Immature natural killer cell (primary cell): ENCODE results near the gene SCN3B. TPM values are rescaled to one million over a fixed set of nuclear protein-coding genes. Genes with fewer than 3 reads are reported as not detected.

Experiments
- DNase-seq, 3 donors: peaks; one replicate each; pipeline ENCODE4 v3.0.0; 2022; ENCODE audit warnings: mixed read lengths in 1 of 3
- H3K27ac Mint-ChIP-seq, 6 donors: one replicate each; pipeline ENCODE4 v1.8.0; 2020; ENCODE audit warnings: mixed read lengths in 6 of 6, mild to moderate bottlenecking in 5 of 6, inconsistent platforms in 4 of 6, moderate library complexity in 3 of 6
- H3K27me3 Mint-ChIP-seq, 3 donors: one replicate each; pipeline ENCODE4 v1.8.0; 2020 to 2021; ENCODE audit warnings: low read depth in 3 of 3, mild to moderate bottlenecking in 3 of 3, mixed read lengths in 3 of 3, moderate library complexity in 3 of 3, inconsistent platforms in 1 of 3
- H3K36me3 Mint-ChIP-seq, 3 donors: one replicate each; pipeline ENCODE4 v1.8.0; 2020; ENCODE audit warnings: mixed read lengths in 3 of 3, inconsistent platforms in 2 of 3, mild to moderate bottlenecking in 2 of 3
- H3K4me1 Mint-ChIP-seq, 2 donors: one replicate each; pipeline ENCODE4 v1.8.0; 2020; ENCODE audit warnings: inconsistent platforms in 2 of 2, mild to moderate bottlenecking in 2 of 2, mixed read lengths in 2 of 2, moderate library complexity in 1 of 2
- H3K4me3 Mint-ChIP-seq, 5 donors: one replicate each; pipeline ENCODE4 v1.8.0; 2020; ENCODE audit warnings: mild to moderate bottlenecking in 5 of 5, mixed read lengths in 5 of 5, inconsistent platforms in 3 of 5, moderate library complexity in 3 of 5
- H3K9me3 Mint-ChIP-seq, 6 donors: one replicate each; pipeline ENCODE4 v1.8.0; 2020; ENCODE audit warnings: mild to moderate bottlenecking in 6 of 6, mixed read lengths in 6 of 6, inconsistent platforms in 4 of 6, moderate library complexity in 3 of 6
- polyA plus RNA-seq, 3 donors: library from polyadenylated mRNA; unstranded; fragments of 300-500 nt; fragmentation: Illumina TruSeq; gene quantifications; one replicate each; pipeline ENCODE4 v1.2.3, GENCODE V29; 2021

Gene SCN3B
- polyA plus RNA-seq, 3 donors from 2014 or later: not detected

- H3K4me1 Mint-ChIP-seq: no peaks in the 10 kb centered on the region
- DNase-seq: no peak
- H3K9me3 Mint-ChIP-seq: no peaks in the 10 kb centered on the region
- H3K36me3 Mint-ChIP-seq: no peaks in the 10 kb centered on the region
- H3K27ac Mint-ChIP-seq: no peak overlapping the region
- H3K4me3 Mint-ChIP-seq: no peak overlapping the region
- peaks cover 4 to 11% (median 4%) of the 10 kb centered on the region in 3 donors for H3K27me3 Mint-ChIP-seq
These were observed 26.6 kb upstream of the SCN3B start for GRCh38 chr11:123681030-123681429.

- Mint-ChIP-seq H3K4me3 (no peak overlapping the region), H3K27ac (no peak overlapping the region), H3K36me3 (no peaks in the 10 kb centered on the region), H3K9me3 (no peaks in the 10 kb centered on the region), H3K27me3 (peaks cover 0 to 10% (median 6%) of the 10 kb centered on the region in 3 donors), H3K4me1 (no peaks in the 10 kb centered on the region)
- no peak for DNase-seq
These were observed 23.8 kb upstream of the SCN3B start for GRCh38 chr11:123678246-123678645.

- Mint-ChIP-seq H3K36me3 (no peaks in the 10 kb centered on the region), H3K27ac (no peak overlapping the region), H3K9me3 (no peaks in the 10 kb centered on the region), H3K4me3 (no peak overlapping the region), H3K27me3 (peaks cover 0 to 6% (median 6%) of the 10 kb centered on the region in 3 donors), H3K4me1 (no peaks in the 10 kb centered on the region)
- no peak for DNase-seq
These were observed 23.1 kb upstream of the SCN3B start for GRCh38 chr11:123677510-123677909.

GRCh38 chr11:123674297-123674696 lies 19.9 kb upstream of the SCN3B start:
- DNase-seq: no peak
- Mint-ChIP-seq H3K27ac (no peak overlapping the region), H3K27me3 (peaks cover 0 to 6% (median 6%) of the 10 kb centered on the region in 3 donors), H3K9me3 (no peaks in the 10 kb centered on the region), H3K36me3 (no peaks in the 10 kb centered on the region), H3K4me1 (no peaks in the 10 kb centered on the region), H3K4me3 (no peak overlapping the region)

- Mint-ChIP-seq H3K27me3 (peaks cover 0 to 6% (median 2%) of the 10 kb centered on the region in 3 donors), H3K36me3 (no peaks in the 10 kb centered on the region), H3K4me3 (no peak overlapping the region), H3K9me3 (no peaks in the 10 kb centered on the region), H3K27ac (no peak overlapping the region), H3K4me1 (no peaks in the 10 kb centered on the region)
- DNase-seq: no peak
These were observed 18.1 kb upstream of the SCN3B start for GRCh38 chr11:123672568-123672967.

- no peak for DNase-seq
- Mint-ChIP-seq H3K27ac (no peak overlapping the region), H3K4me1 (no peaks in the 10 kb centered on the region), H3K36me3 (no peaks in the 10 kb centered on the region), H3K4me3 (no peak overlapping the region), H3K27me3 (peaks cover 0 to 6% (median 2%) of the 10 kb centered on the region in 3 donors), H3K9me3 (no peaks in the 10 kb centered on the region)
These were observed 17.1 kb upstream of the SCN3B start for GRCh38 chr11:123671534-123671933.

- Mint-ChIP-seq H3K9me3 (no peaks in the 10 kb centered on the region), H3K27me3 (peaks cover 0 to 7% (median 2%) of the 10 kb centered on the region in 3 donors), H3K27ac (no peak overlapping the region), H3K36me3 (no peaks in the 10 kb centered on the region), H3K4me3 (no peak overlapping the region), H3K4me1 (no peaks in the 10 kb centered on the region)
- DNase-seq: no peak
These were observed 15.7 kb upstream of the SCN3B start for GRCh38 chr11:123670081-123670480.

GRCh38 chr11:123665306-123665705 lies 10.9 kb upstream of the SCN3B start:
- peaks cover 6 to 11% of the 10 kb centered on the region in 2 donors for H3K4me1 Mint-ChIP-seq
- H3K27ac Mint-ChIP-seq: no peak overlapping the region
- DNase-seq: no peak
- H3K36me3 Mint-ChIP-seq: peaks cover 0 to 4% (median 0%) of the 10 kb centered on the region in 3 donors
- no peak overlapping the region for H3K4me3 Mint-ChIP-seq
- H3K27me3 Mint-ChIP-seq: peaks cover 0 to 4% (median 2%) of the 10 kb centered on the region in 3 donors
- peaks cover 1 to 7% (median 4%) of the 10 kb centered on the region in 6 donors for H3K9me3 Mint-ChIP-seq

- peaks cover 5 to 27% (median 10%) of the 10 kb centered on the region in 6 donors for H3K9me3 Mint-ChIP-seq
- peak; percentile 26 to 51 (median 48) for DNase-seq
- H3K4me3 Mint-ChIP-seq: peak overlapping the region; percentile 2 to 41 (median 9)
- peaks cover 8 to 18% (median 13%) of the 10 kb centered on the region in 3 donors for H3K36me3 Mint-ChIP-seq
- H3K4me1 Mint-ChIP-seq: peaks cover 27 to 34% of the 10 kb centered on the region in 2 donors
- peak overlapping the region in 5 of 6 donors; percentile 16 to 80 (median 50) for H3K27ac Mint-ChIP-seq
- peaks cover 7 to 16% (median 14%) of the 10 kb centered on the region in 3 donors for H3K27me3 Mint-ChIP-seq
These were observed 5.5 kb upstream of the SCN3B start for GRCh38 chr11:123659965-123660364.

- Mint-ChIP-seq H3K36me3 (peaks cover 8 to 18% (median 13%) of the 10 kb centered on the region in 3 donors), H3K9me3 (peaks cover 5 to 27% (median 10%) of the 10 kb centered on the region in 6 donors), H3K27ac (peak overlapping the region in 1 of 6 donors; percentile 46), H3K27me3 (peaks cover 8 to 18% (median 16%) of the 10 kb centered on the region in 3 donors), H3K4me1 (peaks cover 30 to 36% of the 10 kb centered on the region in 2 donors), H3K4me3 (peak overlapping the region in 2 of 5 donors; percentile 1 to 4)
- no peak for DNase-seq
These were observed 4.9 kb upstream of the SCN3B start for GRCh38 chr11:123659311-123659710.

- DNase-seq: peak in 2 of 3 donors; percentile 6 to 9
- H3K4me3 Mint-ChIP-seq: peak overlapping the region; percentile 55 to 79 (median 64)
- peaks cover 9 to 33% (median 26%) of the 10 kb centered on the region in 3 donors for H3K27me3 Mint-ChIP-seq
These were observed 428 bp downstream of the SCN3B start for GRCh38 chr11:123653827-123654565.

GRCh38 chr11:123653483-123653826 lies 969 bp downstream of the SCN3B start:
- peaks cover 11 to 16% of the 10 kb centered on the region in 2 donors for H3K4me1 Mint-ChIP-seq
- peaks cover 2 to 8% (median 5%) of the 10 kb centered on the region in 3 donors for H3K36me3 Mint-ChIP-seq
- H3K27me3 Mint-ChIP-seq: peaks cover 9 to 33% (median 26%) of the 10 kb centered on the region in 3 donors
- H3K4me3 Mint-ChIP-seq: peak overlapping the region; percentile 55 to 79 (median 64)
- peaks cover 0 to 6% (median 0%) of the 10 kb centered on the region in 6 donors for H3K9me3 Mint-ChIP-seq
- DNase-seq: no peak
- H3K27ac Mint-ChIP-seq: no peak overlapping the region

More at GRCh38 chr11:123653827-123654565, 428 bp downstream of the SCN3B start:
- Mint-ChIP-seq H3K27ac (no peak overlapping the region), H3K9me3 (peaks cover 0 to 9% (median 3%) of the 10 kb centered on the region in 6 donors), H3K36me3 (peaks cover 7 to 11% (median 10%) of the 10 kb centered on the region in 3 donors), H3K4me1 (peaks cover 17 to 21% of the 10 kb centered on the region in 2 donors)

GRCh38 chr11:123652599-123652998 lies 1.8 kb downstream of the SCN3B start:
- H3K4me1 Mint-ChIP-seq: peaks cover 11 to 15% of the 10 kb centered on the region in 2 donors
- H3K27ac Mint-ChIP-seq: no peak overlapping the region
- H3K4me3 Mint-ChIP-seq: peak overlapping the region in 4 of 5 donors; percentile 18 to 79 (median 33)
- H3K36me3 Mint-ChIP-seq: peaks cover 0 to 4% (median 4%) of the 10 kb centered on the region in 3 donors
- peaks cover 0 to 6% (median 0%) of the 10 kb centered on the region in 6 donors for H3K9me3 Mint-ChIP-seq
- no peak for DNase-seq
- peaks cover 9 to 33% (median 26%) of the 10 kb centered on the region in 3 donors for H3K27me3 Mint-ChIP-seq

- Mint-ChIP-seq H3K9me3 (peaks cover 0 to 5% (median 0%) of the 10 kb centered on the region in 6 donors), H3K36me3 (no peaks in the 10 kb centered on the region), H3K4me3 (no peak overlapping the region), H3K27me3 (peaks cover 6 to 25% (median 19%) of the 10 kb centered on the region in 3 donors), H3K4me1 (peaks cover 11 to 15% of the 10 kb centered on the region in 2 donors), H3K27ac (no peak overlapping the region)
- DNase-seq: no peak
These were observed 3.5 kb downstream of the SCN3B start for GRCh38 chr11:123650901-123651300.
